ENCODE results near the gene KREMEN1. TPM values are rescaled to one million over a fixed set of nuclear protein-coding genes. Genes with fewer than 3 reads are reported as not detected.
"Not testable (repeated sequence)": the region's sequence is repeated elsewhere in the genome, so short reads cannot be mapped to it uniquely, and the experiment has no call there.

Gene KREMEN1
- total RNA-seq, 1 donor from 2014 or later, result 10.7 TPM

DNA sequence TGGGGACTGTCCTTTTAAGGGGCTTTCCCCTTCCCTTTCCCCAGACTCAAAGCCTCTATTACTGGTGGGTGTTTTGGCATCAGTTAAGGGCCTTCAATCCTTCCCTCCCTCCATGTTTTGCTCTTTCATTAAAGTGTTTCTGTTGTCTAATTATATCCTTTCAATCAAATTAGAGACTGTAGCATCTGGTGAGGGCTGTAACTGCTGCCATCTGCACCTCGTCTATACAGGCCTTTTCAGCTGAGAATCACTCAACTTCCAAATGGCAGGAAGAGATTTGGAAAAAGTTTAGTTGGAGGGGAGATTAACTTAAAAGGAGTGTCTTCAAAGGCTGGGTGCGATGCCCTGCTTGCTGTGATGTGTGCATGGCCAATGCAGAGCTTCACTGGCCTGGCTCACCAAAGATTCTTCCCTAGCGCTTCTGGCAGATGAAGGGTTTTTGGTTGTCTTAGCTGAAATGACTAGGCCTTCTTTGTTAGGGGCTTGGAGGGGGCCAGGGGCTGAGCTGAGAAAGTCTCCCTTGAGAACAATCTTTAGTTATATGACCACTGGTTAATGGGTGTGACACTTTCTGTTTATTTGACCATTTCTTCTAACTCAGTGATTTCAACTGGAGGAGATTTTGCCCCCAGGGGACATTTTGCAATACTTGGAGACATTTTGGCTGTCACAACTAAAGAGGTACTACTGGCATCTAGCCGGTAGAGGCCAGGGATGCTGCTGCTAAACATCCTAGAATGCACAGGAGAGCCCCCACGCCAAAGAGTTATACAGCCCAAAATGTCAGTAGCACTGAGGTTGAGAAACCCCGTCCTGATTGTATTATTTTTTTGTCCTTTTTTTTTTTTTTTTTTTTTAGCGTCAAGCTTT is 7.5 kb downstream of the KREMEN1 start:
- Histone ChIP-seq H3K4me1 (no peaks in the 10 kb centered on the region), H3K4me3 (no peak overlapping the region), H3K9me3 (no peaks in the 10 kb centered on the region), H3K27me3 (no peaks in the 10 kb centered on the region), H3K27ac (no peak overlapping the region), H3K36me3 (no peaks in the 10 kb centered on the region)
- TF ChIP-seq, protein P1, sequence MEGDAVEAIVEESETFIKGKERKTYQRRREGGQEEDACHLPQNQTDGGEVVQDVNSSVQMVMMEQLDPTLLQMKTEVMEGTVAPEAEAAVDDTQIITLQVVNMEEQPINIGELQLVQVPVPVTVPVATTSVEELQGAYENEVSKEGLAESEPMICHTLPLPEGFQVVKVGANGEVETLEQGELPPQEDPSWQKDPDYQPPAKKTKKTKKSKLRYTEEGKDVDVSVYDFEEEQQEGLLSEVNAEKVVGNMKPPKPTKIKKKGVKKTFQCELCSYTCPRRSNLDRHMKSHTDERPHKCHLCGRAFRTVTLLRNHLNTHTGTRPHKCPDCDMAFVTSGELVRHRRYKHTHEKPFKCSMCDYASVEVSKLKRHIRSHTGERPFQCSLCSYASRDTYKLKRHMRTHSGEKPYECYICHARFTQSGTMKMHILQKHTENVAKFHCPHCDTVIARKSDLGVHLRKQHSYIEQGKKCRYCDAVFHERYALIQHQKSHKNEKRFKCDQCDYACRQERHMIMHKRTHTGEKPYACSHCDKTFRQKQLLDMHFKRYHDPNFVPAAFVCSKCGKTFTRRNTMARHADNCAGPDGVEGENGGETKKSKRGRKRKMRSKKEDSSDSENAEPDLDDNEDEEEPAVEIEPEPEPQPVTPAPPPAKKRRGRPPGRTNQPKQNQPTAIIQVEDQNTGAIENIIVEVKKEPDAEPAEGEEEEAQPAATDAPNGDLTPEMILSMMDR (IDR thresholded peaks at IDR 0.05), result no peak
- intact Hi-C loops (cut with DNase I), result no loop called here
- DNase-seq (ENCODE audit: low spot score in 2 of 2), result no peak

DNA sequence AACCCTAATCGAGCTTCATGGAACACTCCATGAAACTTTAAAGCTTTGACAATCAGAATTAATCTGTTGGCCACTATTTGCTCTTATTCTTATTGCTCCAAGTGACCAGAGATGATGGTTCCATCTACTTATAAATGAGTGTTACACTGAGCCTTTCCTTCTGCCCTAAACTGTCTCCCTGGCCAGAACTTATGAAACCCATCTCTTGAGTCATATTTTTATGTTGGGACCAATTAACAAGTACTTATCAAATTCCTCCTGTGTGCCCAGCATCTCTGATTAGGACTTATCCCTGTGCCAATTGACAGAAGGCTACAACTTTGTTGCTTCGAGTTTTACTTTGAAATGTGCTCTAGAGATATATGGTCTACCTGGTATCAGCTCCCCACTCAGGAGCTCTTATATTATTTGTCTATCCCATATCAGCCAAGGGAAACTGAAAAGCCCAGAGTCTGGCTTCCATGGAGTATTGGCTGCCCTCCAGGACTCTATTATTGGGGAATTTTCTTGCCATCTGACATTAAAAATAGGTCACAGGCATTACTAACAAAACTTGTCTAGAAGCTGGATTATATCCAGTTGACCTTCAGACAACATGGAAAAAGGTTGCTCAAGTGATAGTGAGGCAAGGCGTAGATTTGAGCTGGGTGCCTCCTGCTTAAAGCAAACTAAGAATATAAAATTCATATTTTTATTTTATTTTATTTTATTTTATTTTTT is 8.8 kb downstream of the KREMEN1 start:
- intact Hi-C loops (cut with DNase I), result no loop called here
- H3K27ac ChIP-seq, result no peak overlapping the region
- TF ChIP-seq, protein P1 (IDR thresholded peaks at IDR 0.05), result no peak

DNA sequence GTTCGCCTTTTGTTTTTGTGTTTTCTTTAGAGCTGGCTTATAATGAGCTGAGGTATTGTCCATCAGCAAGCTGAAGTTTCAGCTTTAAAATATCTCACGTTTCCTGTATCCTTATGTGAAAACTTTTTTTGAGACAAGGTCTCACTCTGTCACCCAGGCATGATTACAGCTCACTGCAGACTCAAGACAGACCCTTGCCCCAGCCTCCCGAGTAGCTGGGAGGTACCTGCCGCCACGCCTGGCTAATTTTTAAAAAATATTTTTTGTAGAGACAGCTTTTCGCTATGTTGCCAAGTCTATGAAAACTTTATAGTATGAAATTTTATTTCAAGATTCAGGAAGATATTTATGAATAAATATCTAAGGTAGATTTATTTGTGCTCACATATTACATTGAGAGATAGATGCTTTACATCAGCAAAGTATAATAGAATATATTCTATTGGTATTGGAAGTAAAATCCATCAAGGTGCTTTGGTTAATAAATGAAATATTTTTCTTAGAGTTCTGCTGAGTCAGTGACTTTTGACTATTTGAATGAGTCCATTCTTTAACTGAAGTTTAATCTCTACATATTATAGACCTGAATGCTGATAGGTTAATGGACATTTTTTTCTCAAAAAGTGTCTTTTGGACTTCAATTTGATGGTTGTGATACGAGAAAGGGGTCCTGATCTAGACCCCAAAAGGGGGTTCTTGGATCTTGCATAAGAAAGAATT is 10.2 kb downstream of the KREMEN1 start:
- TF ChIP-seq, protein P1 (IDR thresholded peaks at IDR 0.05), result no peak
- intact Hi-C loops (cut with DNase I), result no loop called here
- Histone ChIP-seq H3K27ac (no peak overlapping the region), H3K4me3 (no peak overlapping the region), H3K4me1 (no peaks in the 10 kb centered on the region), H3K27me3 (no peaks in the 10 kb centered on the region), H3K36me3 (no peaks in the 10 kb centered on the region), H3K9me3 (no peaks in the 10 kb centered on the region)
- no peak for DNase-seq (ENCODE audit: low spot score in 2 of 2)

More for the DNA sequence above, 8.8 kb downstream of the KREMEN1 start:
- DNase-seq (ENCODE audit: low spot score in 2 of 2), result no peak
- Histone ChIP-seq H3K36me3 (no peaks in the 10 kb centered on the region), H3K9me3 (no peaks in the 10 kb centered on the region), H3K4me3 (no peak overlapping the region), H3K4me1 (no peaks in the 10 kb centered on the region), H3K27me3 (no peaks in the 10 kb centered on the region)

DNA sequence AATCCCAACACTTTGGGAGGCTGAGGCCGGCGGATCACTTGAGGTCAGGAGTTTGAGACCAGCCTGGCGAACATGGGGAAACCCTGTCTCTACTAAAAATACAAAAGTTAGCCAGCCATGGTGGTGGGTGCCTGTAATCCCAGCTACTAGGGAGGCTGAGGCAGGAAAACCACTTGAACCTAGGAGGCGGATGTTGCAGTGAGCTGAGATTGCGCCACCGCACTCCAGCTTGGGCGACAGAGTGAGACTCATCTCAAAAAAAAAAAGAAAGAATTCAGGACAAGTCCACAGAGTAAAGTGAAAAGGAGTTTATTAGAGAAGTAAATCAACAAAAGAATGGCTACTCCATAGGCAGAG is 10.7 kb downstream of the KREMEN1 start:
- H3K4me1 ChIP-seq; DNase-seq (ENCODE audit: low spot score in 2 of 2); H3K4me3 ChIP-seq; H3K9me3 ChIP-seq; H3K27me3 ChIP-seq; H3K36me3 ChIP-seq; H3K27ac ChIP-seq; intact Hi-C loops (cut with DNase I): not testable (repeated sequence)

DNA sequence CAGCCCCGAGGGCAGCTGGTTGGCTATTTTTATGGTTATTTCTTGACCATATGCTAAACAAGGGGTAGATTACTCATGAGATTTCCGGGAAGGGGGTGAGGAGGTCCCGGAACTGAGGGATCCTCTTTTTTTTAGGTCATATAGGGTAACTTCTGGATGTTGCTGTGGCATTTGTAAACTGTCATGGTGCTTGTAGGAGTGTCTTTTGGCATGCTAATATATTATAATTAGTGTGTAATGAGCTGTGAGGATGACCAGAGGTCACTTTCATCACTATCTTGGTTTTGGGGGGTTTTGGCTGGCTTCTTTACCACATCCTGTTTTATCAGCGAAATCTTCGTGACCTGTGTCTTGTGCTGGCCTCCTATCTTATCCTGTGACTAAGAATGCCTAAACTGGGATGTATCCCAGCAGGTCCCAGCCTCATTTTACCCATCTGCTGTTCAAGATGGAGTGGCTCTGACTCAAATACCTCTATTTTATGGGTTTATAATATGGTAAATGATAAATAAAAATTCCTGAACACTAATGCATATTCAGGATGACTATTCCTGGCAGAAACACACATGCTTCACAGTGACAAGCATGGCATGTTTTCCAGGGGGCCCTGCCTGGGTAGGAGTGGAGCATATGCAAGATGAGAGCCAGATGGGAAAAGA is 11.2 kb downstream of the KREMEN1 start:
- intact Hi-C loops (cut with DNase I), result no loop called here
- Histone ChIP-seq H3K4me1 (no peaks in the 10 kb centered on the region), H3K27me3 (no peaks in the 10 kb centered on the region), H3K36me3 (no peaks in the 10 kb centered on the region), H3K4me3 (no peak overlapping the region), H3K9me3 (no peaks in the 10 kb centered on the region), H3K27ac (no peak overlapping the region)
- DNase-seq (ENCODE audit: low spot score in 2 of 2), result no peak
- TF ChIP-seq, protein P1 (IDR thresholded peaks at IDR 0.05), result no peak

All from ascending aorta (tissue), 2 donors.